Muscle of leg (tissue), 11 donors: ENCODE results near the gene PODN. TPM values are rescaled to one million over a fixed set of nuclear protein-coding genes. Genes with fewer than 3 reads are reported as not detected.

Experiments used
- DNase-seq: peaks from one replicate; pipeline ENCODE4 v3.0.0; 2013
- H3K27ac ChIP-seq: one replicate; pipeline ENCODE4 v1.5.1; 2013; ENCODE audit warnings: mild to moderate bottlenecking, low read length, control low read depth
- H3K27me3 ChIP-seq: one replicate; pipeline ENCODE4 v1.6.1; 2013; ENCODE audit warnings: low read length; ENCODE audit not compliant: control insufficient read depth, insufficient read depth
- H3K36me3 ChIP-seq: one replicate; pipeline ENCODE4 v1.6.1; 2013; ENCODE audit warnings: low read length; ENCODE audit not compliant: control insufficient read depth, insufficient read depth
- H3K4me1 ChIP-seq: one replicate; pipeline ENCODE4 v1.6.1; 2013; ENCODE audit warnings: low read length; ENCODE audit not compliant: control insufficient read depth, insufficient read depth
- H3K4me3 ChIP-seq: one replicate; pipeline ENCODE4 v1.5.1; 2013; ENCODE audit warnings: low read length, control low read depth
- H3K9me3 ChIP-seq: replicated peaks from 2 replicates; pipeline ENCODE4 v1.6.1; 2013; ENCODE audit warnings: low read depth, low read length; ENCODE audit not compliant: control insufficient read depth
- WGBS: methylation state at CpG from one replicate; pipeline ENCODE4 v1.1.5; 2013; ENCODE audit warnings: missing lambda C conversion rate; ENCODE audit not compliant: insufficient coverage; 5-methylcytosine and 5-hydroxymethylcytosine counted together
- polyA plus RNA-seq, 8 donors: library from polyadenylated mRNA; unstranded; fragments of 120-200 nt; gene quantifications; one replicate each; pipeline versions ENCODE4 v1.2.1 to v1.2.3, GENCODE V29; 2013; ENCODE audit warnings: inconsistent platforms in 1 of 8, low replicate concordance in 1 of 8; ENCODE audit not compliant: insufficient read length in 8 of 8, insufficient read depth in 1 of 8
- total RNA-seq: library from RNA; stranded (reverse); fragments of 120-200 nt; gene quantifications from one replicate; pipeline ENCODE4 v1.2.4, GENCODE V29; 2013

PODN gene
- total and polyA plus RNA-seq, 9 donors = 5.4 to 10.7 (median 8.1) TPM

GRCh38 chr1:53115403-53116306, 53.6 kb downstream of the PODN start:
- no peak overlapping the region for H3K4me3 ChIP-seq
- no peak overlapping the region for H3K27ac ChIP-seq
- H3K4me1 ChIP-seq = peaks cover 16% of the 10 kb centered on the region
- H3K36me3 ChIP-seq = no peaks in the 10 kb centered on the region
- no peaks in the 10 kb centered on the region for H3K27me3 ChIP-seq
- 48% methylated on average over 18 of the region's 20 CpGs for WGBS
- no peak for DNase-seq
- peaks cover 6% of the 10 kb centered on the region for H3K9me3 ChIP-seq

GRCh38 chr1:53116307-53116810, 54.3 kb downstream of the PODN start:
- no peaks in the 10 kb centered on the region for H3K36me3 ChIP-seq
- no peak overlapping the region for H3K4me3 ChIP-seq
- WGBS = 75% methylated on average over 6 of the region's 9 CpGs
- no peak overlapping the region for H3K27ac ChIP-seq
- H3K27me3 ChIP-seq = no peaks in the 10 kb centered on the region
- peaks cover 16% of the 10 kb centered on the region for H3K4me1 ChIP-seq
- peaks cover 6% of the 10 kb centered on the region for H3K9me3 ChIP-seq
- DNase-seq = no peak

- Histone ChIP-seq H3K36me3 (no peaks in the 10 kb centered on the region), H3K27ac (no peak overlapping the region), H3K4me1 (peaks cover 22% of the 10 kb centered on the region), H3K27me3 (no peaks in the 10 kb centered on the region), H3K9me3 (peaks cover 6% of the 10 kb centered on the region), H3K4me3 (no peak overlapping the region)
- DNase-seq = no peak
- 83% methylated on average over 10 of the region's 11 CpGs for WGBS
These were observed 55.1 kb downstream of the PODN start for GRCh38 chr1:53116933-53117600.

DNA sequence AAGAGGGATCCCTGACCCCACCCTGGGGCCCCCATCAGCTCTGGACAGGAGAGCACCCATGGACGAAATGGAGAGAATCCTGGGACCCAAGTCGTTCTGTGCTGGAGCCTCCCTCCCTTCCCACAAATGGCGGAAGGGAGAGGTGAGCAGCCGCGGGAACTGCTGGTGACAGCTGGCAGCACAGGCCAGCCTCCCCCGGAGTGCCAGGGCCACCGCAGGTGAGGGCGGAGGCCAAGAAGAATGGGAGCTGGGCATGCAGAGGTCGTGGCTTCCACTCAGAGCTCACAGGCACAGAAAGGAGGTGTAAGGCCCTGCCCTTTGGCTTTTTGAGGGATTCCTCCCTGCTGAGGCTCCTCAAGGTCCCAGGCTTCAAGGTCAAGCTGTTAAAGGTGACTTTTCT, 55.8 kb downstream of the PODN start:
- DNase-seq = no peak
- H3K36me3 ChIP-seq = no peaks in the 10 kb centered on the region
- 89% methylated on average over 3 of the region's 9 CpGs for WGBS
- no peak overlapping the region for H3K4me3 ChIP-seq
- H3K27me3 ChIP-seq = no peaks in the 10 kb centered on the region
- H3K4me1 ChIP-seq = peaks cover 30% of the 10 kb centered on the region
- H3K9me3 ChIP-seq = no peaks in the 10 kb centered on the region
- no peak overlapping the region for H3K27ac ChIP-seq

DNA sequence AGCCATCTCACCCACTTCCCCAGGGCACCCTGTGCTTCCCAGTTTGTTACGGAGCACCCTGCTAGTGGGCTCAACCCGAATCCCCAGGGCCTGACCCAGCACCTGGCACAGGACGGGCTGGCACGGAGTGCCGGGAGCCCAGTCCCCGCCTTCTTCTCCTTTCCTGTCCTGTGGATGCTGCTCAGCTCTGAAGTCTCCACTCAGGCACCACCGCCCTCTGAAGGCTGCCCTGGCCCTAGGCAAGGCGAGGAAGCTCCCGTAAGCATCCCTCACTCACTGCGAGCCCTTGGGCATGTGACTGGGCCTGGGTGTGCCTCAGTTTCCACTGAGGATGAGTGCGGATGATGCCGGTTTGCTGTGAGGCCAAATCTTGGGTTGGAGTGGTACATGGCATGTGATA, 58.6 kb downstream of the PODN start:
- Histone ChIP-seq H3K4me3 (no peak overlapping the region), H3K27me3 (no peaks in the 10 kb centered on the region), H3K9me3 (no peaks in the 10 kb centered on the region), H3K4me1 (peaks cover 54% of the 10 kb centered on the region), H3K27ac (no peak overlapping the region), H3K36me3 (no peaks in the 10 kb centered on the region)
- WGBS = 63% methylated on average over 7 of the region's 12 CpGs
- DNase-seq = no peak

- WGBS = 16% methylated on average over 17 of the region's 18 CpGs
- Histone ChIP-seq H3K4me3 (no peak overlapping the region), H3K27ac (peak overlapping the region; percentile 69)
These were observed 59.5 kb downstream of the PODN start for GRCh38 chr1:53121319-53122172.

DNA sequence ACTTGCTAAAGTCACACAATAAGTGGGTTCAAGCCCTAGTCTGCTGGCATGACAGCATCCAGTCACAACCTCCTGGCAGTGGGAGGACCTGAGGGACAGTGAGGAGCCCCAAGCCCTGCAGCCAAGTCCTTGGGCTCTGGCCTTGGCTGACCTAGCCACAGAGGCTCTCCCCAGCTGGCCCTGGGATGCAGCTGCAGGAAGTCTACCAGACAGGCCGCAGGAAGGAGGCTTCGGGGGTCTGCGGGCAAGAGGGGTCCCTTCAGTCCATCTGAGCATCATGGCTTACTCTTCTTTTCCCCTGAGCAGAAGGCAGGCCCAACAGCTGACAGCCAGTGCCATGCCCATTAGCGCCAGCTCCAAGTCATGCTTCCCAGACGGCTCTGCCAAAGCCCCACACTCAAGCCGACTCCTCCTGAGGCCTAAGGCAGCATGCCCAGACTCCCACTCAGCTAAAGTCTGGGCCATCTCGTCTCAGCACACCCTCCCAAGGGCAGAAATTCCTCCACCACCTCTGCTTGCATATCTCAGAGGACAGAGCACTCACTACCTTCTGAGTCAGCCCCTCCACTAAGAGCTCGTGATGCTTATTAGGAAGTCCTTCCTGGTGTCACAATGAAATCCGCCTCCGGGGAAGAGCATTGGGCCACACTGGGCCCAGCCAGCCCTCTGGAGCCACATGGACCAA, 60.3 kb downstream of the PODN start:
- Histone ChIP-seq H3K9me3 (no peaks in the 10 kb centered on the region), H3K36me3 (no peaks in the 10 kb centered on the region), H3K27me3 (no peaks in the 10 kb centered on the region), H3K27ac (peak overlapping the region; percentile 69), H3K4me1 (peaks cover 53% of the 10 kb centered on the region), H3K4me3 (no peak overlapping the region)
- peak; percentile 65 for DNase-seq
- WGBS = 54% methylated on average over 9 of the region's 10 CpGs

More at GRCh38 chr1:53121319-53122172, 59.5 kb downstream of the PODN start:
- Histone ChIP-seq H3K36me3 (no peaks in the 10 kb centered on the region), H3K4me1 (peaks cover 53% of the 10 kb centered on the region), H3K9me3 (no peaks in the 10 kb centered on the region), H3K27me3 (no peaks in the 10 kb centered on the region)
- peak; percentile 96 for DNase-seq

DNA sequence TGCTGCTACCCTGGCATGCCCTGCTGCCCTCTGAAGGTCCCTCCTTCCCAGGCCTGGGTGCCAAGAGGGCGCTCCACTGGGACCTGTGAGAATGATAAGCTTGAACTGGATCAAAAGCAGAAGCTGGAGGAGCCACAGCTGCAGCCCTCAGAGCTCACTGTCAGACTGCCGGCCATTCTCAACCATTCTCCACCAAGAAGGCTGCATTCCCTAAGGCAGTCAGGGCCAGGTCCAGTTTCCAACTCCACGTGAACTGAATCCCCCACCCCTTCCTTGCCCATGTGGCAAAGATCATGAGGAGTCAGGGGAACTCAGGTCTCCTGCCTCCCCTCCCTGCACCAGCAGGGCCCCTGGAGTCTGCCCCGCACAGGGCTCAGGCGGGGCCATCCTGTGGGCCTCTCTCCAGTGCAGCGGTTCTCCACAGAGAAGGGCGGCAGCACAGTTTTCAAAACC, 61.0 kb downstream of the PODN start:
- peak; percentile 47 for DNase-seq
- Histone ChIP-seq H3K4me1 (peaks cover 56% of the 10 kb centered on the region), H3K36me3 (no peaks in the 10 kb centered on the region), H3K9me3 (no peaks in the 10 kb centered on the region), H3K27me3 (no peaks in the 10 kb centered on the region), H3K4me3 (no peak overlapping the region), H3K27ac (peak overlapping the region; percentile 69)
- 52% methylated on average over 3 of the region's 7 CpGs for WGBS

DNA sequence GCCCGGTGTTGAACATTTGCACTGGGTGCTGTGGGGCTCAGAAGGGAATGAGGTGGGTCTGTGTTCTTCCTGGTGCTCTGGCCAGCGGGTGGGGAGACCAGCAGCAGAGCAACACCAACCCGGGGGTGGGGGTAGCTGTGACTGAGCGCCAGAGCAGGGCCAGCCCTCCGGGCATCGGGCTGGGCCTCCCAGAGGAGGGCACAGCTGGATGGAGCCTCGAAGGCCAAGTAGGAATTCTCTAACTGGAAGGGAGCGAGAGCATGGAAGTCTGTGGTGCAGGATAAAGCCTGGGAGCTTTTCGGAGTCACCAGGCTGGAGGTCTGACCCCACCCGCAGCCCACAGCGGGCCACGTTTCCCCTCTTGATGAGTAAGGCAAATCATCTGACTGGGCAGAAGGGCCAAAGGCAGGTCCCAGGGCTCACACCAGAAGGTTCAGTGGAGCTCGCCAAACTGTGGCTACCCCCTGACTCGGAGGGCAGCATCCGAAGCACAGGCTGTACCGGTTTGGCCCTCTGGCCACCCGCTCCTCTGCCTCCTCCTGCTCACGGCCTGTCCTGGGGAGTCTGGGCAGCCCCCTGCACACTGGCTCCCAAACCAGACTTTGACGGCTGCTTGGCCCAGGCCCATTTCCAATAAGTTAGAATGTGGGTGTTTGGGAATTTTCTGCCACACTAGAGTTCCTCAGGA, 61.6 kb downstream of the PODN start:
- H3K4me3 ChIP-seq = no peak overlapping the region
- no peaks in the 10 kb centered on the region for H3K27me3 ChIP-seq
- peaks cover 56% of the 10 kb centered on the region for H3K4me1 ChIP-seq
- WGBS = 36% methylated on average over 15 of the region's 19 CpGs
- DNase-seq = peak; percentile 45
- no peaks in the 10 kb centered on the region for H3K36me3 ChIP-seq
- no peaks in the 10 kb centered on the region for H3K9me3 ChIP-seq
- H3K27ac ChIP-seq = peak overlapping the region; percentile 69
